ENCODE measurements around the gene SCARB2. TPM values are rescaled to one million over a fixed set of nuclear protein-coding genes. Genes with fewer than 3 reads are reported as not detected.

SCARB2 gene
- total RNA-seq, 2 donors from 2014 or later = 156 to 164 TPM

DNA sequence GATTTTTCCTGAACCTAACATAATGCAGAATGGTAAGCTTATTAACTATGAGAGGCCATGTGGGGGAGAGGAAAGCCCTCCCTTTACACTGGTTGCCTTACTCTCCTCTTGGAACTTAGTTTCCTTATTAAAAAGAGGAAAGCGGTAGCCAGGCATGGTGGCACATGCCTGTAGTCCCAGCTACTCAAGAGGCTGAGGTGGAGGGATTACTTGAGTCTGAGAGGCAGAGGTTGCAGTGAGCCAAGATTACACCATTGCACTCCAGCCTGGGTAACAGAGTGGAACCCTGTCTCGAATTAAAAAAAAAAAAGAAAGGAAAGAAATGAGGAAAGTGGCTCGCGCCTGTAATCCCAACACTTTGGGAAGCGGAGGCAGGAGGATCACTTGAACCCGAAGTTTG, 39.9 kb upstream of the SCARB2 start:
- no peak for TF ChIP-seq CTCF (IDR thresholded peaks at IDR 0.05)
- Histone ChIP-seq H3K9me3 (no peaks in the 10 kb centered on the region), H3K9ac (ENCODE audit: low read depth in 2 of 2, low read length in 2 of 2) (no peak overlapping the region), H3K4me1 (no peaks in the 10 kb centered on the region), H3K27me3 (no peaks in the 10 kb centered on the region), H3K4me3 (no peak overlapping the region), H3K36me3 (no peaks in the 10 kb centered on the region), H3K27ac (no peak overlapping the region)
- DNase-seq = no peak
- intact Hi-C loops (cut with DNase I) = loop anchor here (5.0 kb wide), 2 partner anchors 54 to 124 kb away; partner anchors contain the start of gene STBD1

- no peak for DNase-seq
- Histone ChIP-seq H3K27me3 (no peaks in the 10 kb centered on the region), H3K9ac (ENCODE audit: low read depth in 2 of 2, low read length in 2 of 2) (no peak overlapping the region), H3K4me3 (no peak overlapping the region), H3K4me1 (no peaks in the 10 kb centered on the region), H3K27ac (no peak overlapping the region), H3K9me3 (no peaks in the 10 kb centered on the region), H3K36me3 (no peaks in the 10 kb centered on the region)
- intact Hi-C loops (cut with DNase I) = loop anchor here (5.0 kb wide), 2 partner anchors 55 to 125 kb away; partner anchors contain the start of gene STBD1
- no peak for TF ChIP-seq CTCF (IDR thresholded peaks at IDR 0.05)
Measured at GRCh38 chr4:76252271-76252653, 38.6 kb upstream of the SCARB2 start.

GRCh38 chr4:76251441-76252270, 38.0 kb upstream of the SCARB2 start, which contains the start of gene FAM47E:
TSS of gene FAM47E (plus strand) at chr4:76251721. CDS start at chr4:76251747, 26 bp downstream.
- H3K9ac ChIP-seq (ENCODE audit: low read depth in 2 of 2, low read length in 2 of 2) = peak within 1 kb of the TSS; percentile 48 to 87
- intact Hi-C loops (cut with DNase I) = loop anchor here (5.0 kb wide), 2 partner anchors 56 to 126 kb away; partner anchors contain the start of gene STBD1

GRCh38 chr4:76250962-76251361, 37.3 kb upstream of the SCARB2 start:
- Histone ChIP-seq H3K27me3 (no peaks in the 10 kb centered on the region), H3K9me3 (no peaks in the 10 kb centered on the region), H3K27ac (no peak overlapping the region), H3K9ac (ENCODE audit: low read depth in 2 of 2, low read length in 2 of 2) (peak overlapping the region; percentile 30 to 87), H3K4me3 (peak overlapping the region; percentile 70), H3K4me1 (no peaks in the 10 kb centered on the region), H3K36me3 (no peaks in the 10 kb centered on the region)
- no peak for TF ChIP-seq CTCF (IDR thresholded peaks at IDR 0.05)
- intact Hi-C loops (cut with DNase I) = loop anchor here (5.0 kb wide), 2 partner anchors 56 to 126 kb away; partner anchors contain the start of gene STBD1
- peak; percentile 37 for DNase-seq

More at GRCh38 chr4:76251441-76252270, 38.0 kb upstream of the SCARB2 start, which contains the start of gene FAM47E:
- peak; percentile 40 for TF ChIP-seq CTCF (IDR thresholded peaks at IDR 0.05)
- peak within 1 kb of the TSS; percentile 27 for H3K27ac ChIP-seq
- no peaks in the 10 kb centered on the region for H3K36me3 ChIP-seq
- no peaks in the 10 kb centered on the region for H3K27me3 ChIP-seq
- DNase-seq = peak; percentile 76
- H3K4me1 ChIP-seq = no peaks in the 10 kb centered on the region
- no peaks in the 10 kb centered on the region for H3K9me3 ChIP-seq
- H3K4me3 ChIP-seq = peak within 1 kb of the TSS; percentile 70

GRCh38 chr4:76246852-76247251, 33.2 kb upstream of the SCARB2 start:
- Histone ChIP-seq H3K9me3 (no peaks in the 10 kb centered on the region), H3K36me3 (no peaks in the 10 kb centered on the region), H3K4me1 (no peaks in the 10 kb centered on the region), H3K27ac (no peak overlapping the region), H3K4me3 (no peak overlapping the region), H3K9ac (ENCODE audit: low read depth in 2 of 2, low read length in 2 of 2) (no peak overlapping the region), H3K27me3 (no peaks in the 10 kb centered on the region)
- intact Hi-C loops (cut with DNase I) = loop anchor here (10.0 kb wide), 1 partner anchor 62 kb away; no protein-coding TSS in a partner anchor
- no peak for DNase-seq
- TF ChIP-seq CTCF (IDR thresholded peaks at IDR 0.05) = no peak
